ENCODE data around the gene GRK1.

The GRK1 gene

GRCh38 chr13:113758651-113759524, 91.9 kb downstream of the GRK1 start, which contains the start of gene TMEM255B:
Gene TMEM255B, plus strand, starts transcription at chr13:113759226. Its CDS starts 44 bp downstream, at chr13:113759270.
- peak within 1 kb of the TSS; percentile 52 for H3K27ac ChIP-seq
- TF ChIP-seq ZFX (IDR thresholded peaks at IDR 0.05): peak; percentile 14; the same call in 1 of the 2 replicates
- TF ChIP-seq, protein P1, sequence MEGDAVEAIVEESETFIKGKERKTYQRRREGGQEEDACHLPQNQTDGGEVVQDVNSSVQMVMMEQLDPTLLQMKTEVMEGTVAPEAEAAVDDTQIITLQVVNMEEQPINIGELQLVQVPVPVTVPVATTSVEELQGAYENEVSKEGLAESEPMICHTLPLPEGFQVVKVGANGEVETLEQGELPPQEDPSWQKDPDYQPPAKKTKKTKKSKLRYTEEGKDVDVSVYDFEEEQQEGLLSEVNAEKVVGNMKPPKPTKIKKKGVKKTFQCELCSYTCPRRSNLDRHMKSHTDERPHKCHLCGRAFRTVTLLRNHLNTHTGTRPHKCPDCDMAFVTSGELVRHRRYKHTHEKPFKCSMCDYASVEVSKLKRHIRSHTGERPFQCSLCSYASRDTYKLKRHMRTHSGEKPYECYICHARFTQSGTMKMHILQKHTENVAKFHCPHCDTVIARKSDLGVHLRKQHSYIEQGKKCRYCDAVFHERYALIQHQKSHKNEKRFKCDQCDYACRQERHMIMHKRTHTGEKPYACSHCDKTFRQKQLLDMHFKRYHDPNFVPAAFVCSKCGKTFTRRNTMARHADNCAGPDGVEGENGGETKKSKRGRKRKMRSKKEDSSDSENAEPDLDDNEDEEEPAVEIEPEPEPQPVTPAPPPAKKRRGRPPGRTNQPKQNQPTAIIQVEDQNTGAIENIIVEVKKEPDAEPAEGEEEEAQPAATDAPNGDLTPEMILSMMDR (conservative IDR thresholded peaks at IDR 0.05): no peak; the same call in 1 of the 2 replicates

GRCh38 chr13:113759525-113760137, 92.6 kb downstream of the GRK1 start:
- H3K27ac ChIP-seq: no peak overlapping the region; the same call in 1 of the 2 replicates
- TF ChIP-seq ZFX (IDR thresholded peaks at IDR 0.05): no peak
- TF ChIP-seq, protein P1 (conservative IDR thresholded peaks at IDR 0.05): no peak

DNA sequence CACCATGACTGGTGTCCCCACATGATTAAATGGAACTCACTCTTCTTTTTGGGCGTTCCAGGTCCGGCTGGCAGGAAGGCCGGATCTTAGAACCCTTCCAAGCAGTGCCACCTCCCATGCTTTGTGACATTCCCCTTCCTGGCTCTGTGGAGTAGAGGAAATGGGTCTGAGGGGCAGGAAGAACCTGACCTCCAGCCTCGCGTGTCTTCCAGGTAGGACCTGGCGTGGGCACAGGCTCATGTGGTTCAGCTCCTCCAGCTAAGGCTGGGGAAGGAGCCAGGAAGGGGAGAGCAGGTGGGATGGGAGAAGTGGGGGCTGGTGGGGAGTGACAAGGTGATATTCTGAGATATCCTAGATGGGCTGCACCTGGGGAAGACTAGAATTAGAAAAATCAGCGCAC, 94.1 kb downstream of the GRK1 start:
- no peak for TF ChIP-seq ZFX (IDR thresholded peaks at IDR 0.05)
- TF ChIP-seq, protein P1 (conservative IDR thresholded peaks at IDR 0.05): no peak
- H3K27ac ChIP-seq: no peak overlapping the region

DNA sequence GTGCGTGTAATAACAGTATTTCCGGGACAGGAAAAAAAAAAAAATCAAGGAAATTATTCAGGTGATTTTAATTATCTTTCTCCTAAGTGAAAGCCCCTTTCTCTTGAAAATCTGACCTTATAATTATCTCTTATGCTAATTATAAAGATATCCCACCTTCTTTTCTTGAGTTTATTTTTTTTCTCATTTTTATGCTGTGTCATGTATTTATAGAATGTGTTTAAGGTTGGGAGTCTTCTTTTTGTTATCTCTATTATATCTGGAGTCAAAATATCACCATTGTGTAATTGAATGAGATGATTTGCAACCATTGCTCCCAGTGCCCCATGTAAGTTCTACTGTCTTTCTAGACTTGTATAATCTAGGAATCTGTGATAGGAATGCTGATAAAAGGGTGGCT, 95.1 kb downstream of the GRK1 start:
- TF ChIP-seq ZFX (IDR thresholded peaks at IDR 0.05): no peak
- TF ChIP-seq, protein P1 (conservative IDR thresholded peaks at IDR 0.05): no peak
- H3K27ac ChIP-seq: no peak overlapping the region

DNA sequence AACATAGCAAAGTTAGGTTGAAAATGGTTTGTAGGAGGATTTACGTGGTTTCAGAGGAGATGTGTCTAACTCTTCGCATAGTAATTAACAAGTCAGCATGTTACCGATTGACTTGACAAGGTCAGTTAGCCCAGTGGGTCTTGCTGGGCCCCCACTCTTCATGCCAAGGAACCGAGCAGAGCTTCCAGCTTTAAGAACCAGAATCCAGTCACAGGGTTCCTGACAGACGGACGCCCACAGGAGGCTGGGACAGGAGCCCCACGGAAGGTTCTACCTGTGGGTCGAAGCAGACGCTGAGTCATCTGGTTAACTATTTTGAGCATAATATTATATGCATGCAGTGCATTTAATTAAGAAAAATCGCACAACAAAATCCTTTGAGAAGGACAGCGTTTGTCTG, 95.5 kb downstream of the GRK1 start:
- TF ChIP-seq ZFX (IDR thresholded peaks at IDR 0.05): no peak
- TF ChIP-seq, protein P1 (conservative IDR thresholded peaks at IDR 0.05): no peak
- no peak overlapping the region for H3K27ac ChIP-seq

- TF ChIP-seq, protein P1 (conservative IDR thresholded peaks at IDR 0.05): no peak
- no peak overlapping the region for H3K27ac ChIP-seq
Measured at GRCh38 chr13:113763254-113763653, 96.2 kb downstream of the GRK1 start.

All from C4-2B (cell line).